Activated naive CD4-positive, alpha-beta T cell treated with anti-CD3 and anti-CD28 coated beads, Interleukin-2, amount 50 U/mL, for 24 hours (primary cell): ENCODE results near the gene CHPF.

Source experiments
- H3K27ac Mint-ChIP-seq: one replicate; pipeline ENCODE4 v1.8.0; 2021; ENCODE audit warnings: mild to moderate bottlenecking, mixed read lengths
- H3K27me3 Mint-ChIP-seq: one replicate; pipeline ENCODE4 v1.8.0; 2021; ENCODE audit warnings: mixed read lengths
- H3K36me3 Mint-ChIP-seq: one replicate; pipeline ENCODE4 v1.8.0; 2021; ENCODE audit warnings: mixed read lengths
- H3K4me1 Mint-ChIP-seq: one replicate; pipeline ENCODE4 v1.8.0; 2021; ENCODE audit warnings: mixed read lengths
- H3K4me3 Mint-ChIP-seq: one replicate; pipeline ENCODE4 v1.8.0; 2021; ENCODE audit warnings: mild to moderate bottlenecking, mixed read lengths
- H3K9me3 Mint-ChIP-seq: one replicate; pipeline ENCODE4 v1.8.0; 2021; ENCODE audit warnings: mixed read lengths

Gene CHPF

DNA sequence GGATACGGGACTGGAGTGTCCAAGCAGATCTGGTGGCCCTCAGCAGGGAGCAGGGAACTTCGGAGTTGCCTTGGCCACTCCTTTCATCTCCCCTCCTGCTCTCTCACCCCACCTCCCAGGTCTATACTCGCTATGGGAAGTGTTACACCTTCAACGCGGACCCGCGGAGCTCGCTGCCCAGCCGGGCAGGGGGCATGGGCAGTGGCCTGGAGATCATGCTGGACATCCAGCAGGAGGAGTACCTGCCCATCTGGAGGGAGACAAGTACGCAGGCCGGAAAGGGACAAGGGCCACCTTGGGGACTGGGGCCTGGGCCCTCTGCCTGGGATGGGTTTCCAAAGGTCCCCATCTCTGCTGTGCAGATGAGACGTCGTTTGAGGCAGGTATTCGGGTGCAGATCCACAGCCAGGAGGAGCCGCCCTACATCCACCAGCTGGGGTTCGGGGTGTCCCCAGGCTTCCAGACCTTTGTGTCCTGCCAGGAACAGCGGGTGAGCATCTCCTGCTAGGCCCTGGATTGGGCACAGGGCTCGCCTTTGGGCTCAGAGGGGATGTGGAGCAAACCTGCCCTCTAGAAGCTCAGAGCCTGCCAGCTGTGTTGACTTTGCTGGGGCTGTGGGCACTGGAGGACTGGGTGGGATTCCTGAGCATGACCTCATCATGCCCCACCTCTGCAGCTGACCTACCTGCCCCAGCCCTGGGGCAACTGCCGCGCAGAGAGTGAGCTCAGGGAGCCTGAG is 11.8 kb downstream of the CHPF start:
- Mint-ChIP-seq H3K27me3 (peaks cover 26% of the 10 kb centered on the region), H3K4me3 (no peak overlapping the region), H3K27ac (no peak overlapping the region)

DNA sequence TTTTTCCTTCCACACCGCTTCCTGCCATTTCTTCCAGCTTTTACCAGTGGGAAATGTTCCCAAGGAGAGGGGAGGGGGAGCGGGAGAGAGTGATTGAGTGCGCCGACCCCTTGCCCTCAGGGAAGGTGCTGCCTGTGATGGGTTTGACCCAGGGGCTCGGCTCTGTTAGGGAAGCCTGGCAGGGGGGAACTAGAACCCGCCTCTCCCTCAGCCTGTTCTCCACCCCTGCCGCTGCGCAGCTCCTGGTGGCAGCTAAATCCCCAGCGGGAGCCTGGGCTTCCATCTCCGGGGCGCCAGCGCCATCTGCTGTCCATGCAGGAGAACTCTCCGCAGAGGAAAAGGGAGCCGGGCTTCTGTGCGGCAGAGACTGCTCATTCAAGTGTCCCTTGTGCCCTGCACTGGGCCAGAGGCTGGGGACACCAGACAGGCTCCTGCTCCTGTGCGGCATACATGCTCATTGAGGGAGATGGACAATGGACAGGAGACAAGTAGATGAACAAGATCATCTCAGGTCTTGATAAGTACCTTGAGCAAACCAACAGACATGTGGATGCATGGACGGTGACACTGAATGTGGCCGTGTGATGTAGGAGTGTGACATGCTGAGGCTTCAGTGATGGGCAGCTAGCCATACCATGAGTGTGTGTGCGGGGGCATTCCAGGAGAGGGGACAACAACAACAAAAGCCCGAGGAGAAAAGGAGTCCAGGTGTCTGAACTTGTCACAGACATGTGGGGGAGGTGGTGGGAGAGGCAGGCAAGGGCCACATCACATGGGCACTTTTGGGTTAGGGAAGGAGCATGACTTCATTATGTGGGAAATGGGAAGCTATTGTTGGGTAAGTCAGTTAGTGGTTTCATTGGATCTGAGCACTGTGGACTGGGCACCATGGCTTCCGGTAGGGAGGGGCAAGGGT is 13.3 kb downstream of the CHPF start:
- Mint-ChIP-seq H3K27me3 (peaks cover 34% of the 10 kb centered on the region), H3K27ac (no peak overlapping the region), H3K4me3 (no peak overlapping the region)

More for the DNA sequence above, 11.8 kb downstream of the CHPF start:
- Mint-ChIP-seq H3K9me3 (no peaks in the 10 kb centered on the region), H3K4me1 (no peaks in the 10 kb centered on the region), H3K36me3 (no peaks in the 10 kb centered on the region)

DNA sequence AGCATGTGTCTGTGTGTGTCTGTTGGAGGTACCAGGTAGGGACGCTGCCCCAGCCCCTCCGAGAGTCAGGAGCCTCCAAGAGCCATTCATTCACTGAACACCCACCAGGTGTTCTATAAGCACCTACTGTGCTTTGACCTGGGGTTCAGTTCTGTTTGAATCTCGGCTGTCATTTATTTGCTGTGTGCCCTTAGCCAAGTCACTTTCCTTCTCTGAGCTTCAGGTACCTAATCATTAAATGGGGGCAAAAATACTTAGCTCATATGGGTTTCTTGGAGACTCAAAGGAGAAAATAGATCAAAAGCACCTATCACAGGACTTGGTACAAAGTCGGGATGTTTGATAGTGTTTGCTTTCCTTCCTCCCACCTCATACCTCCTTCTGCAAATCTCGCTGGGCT is 16.1 kb downstream of the CHPF start:
- H3K27me3 Mint-ChIP-seq, result peaks cover 49% of the 10 kb centered on the region
- peaks cover 6% of the 10 kb centered on the region for H3K4me1 Mint-ChIP-seq
- no peak overlapping the region for H3K27ac Mint-ChIP-seq
- H3K9me3 Mint-ChIP-seq, result no peaks in the 10 kb centered on the region
- H3K36me3 Mint-ChIP-seq, result no peaks in the 10 kb centered on the region
- H3K4me3 Mint-ChIP-seq, result no peak overlapping the region

More for the DNA sequence above, 13.3 kb downstream of the CHPF start:
- no peaks in the 10 kb centered on the region for H3K4me1 Mint-ChIP-seq
- H3K9me3 Mint-ChIP-seq, result no peaks in the 10 kb centered on the region
- no peaks in the 10 kb centered on the region for H3K36me3 Mint-ChIP-seq

DNA sequence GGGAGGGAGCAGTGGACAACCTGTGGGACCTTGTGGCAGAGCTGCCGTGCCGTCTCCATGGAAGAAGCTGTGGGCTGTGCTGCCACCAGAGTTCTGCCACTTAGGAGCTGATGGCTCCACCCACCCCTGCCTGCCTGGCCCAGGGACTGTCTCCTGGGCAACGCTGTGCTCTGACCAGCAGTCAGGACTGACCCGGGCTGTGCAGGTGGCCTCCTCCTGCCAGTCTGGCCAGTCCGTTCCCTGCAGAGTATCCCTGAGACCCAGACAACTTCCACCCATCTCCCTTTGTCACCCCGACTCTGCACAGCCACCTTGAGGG is 16.6 kb downstream of the CHPF start:
- Mint-ChIP-seq H3K9me3 (no peaks in the 10 kb centered on the region), H3K27ac (no peak overlapping the region), H3K4me3 (no peak overlapping the region), H3K36me3 (no peaks in the 10 kb centered on the region), H3K27me3 (peaks cover 50% of the 10 kb centered on the region), H3K4me1 (peaks cover 9% of the 10 kb centered on the region)

DNA sequence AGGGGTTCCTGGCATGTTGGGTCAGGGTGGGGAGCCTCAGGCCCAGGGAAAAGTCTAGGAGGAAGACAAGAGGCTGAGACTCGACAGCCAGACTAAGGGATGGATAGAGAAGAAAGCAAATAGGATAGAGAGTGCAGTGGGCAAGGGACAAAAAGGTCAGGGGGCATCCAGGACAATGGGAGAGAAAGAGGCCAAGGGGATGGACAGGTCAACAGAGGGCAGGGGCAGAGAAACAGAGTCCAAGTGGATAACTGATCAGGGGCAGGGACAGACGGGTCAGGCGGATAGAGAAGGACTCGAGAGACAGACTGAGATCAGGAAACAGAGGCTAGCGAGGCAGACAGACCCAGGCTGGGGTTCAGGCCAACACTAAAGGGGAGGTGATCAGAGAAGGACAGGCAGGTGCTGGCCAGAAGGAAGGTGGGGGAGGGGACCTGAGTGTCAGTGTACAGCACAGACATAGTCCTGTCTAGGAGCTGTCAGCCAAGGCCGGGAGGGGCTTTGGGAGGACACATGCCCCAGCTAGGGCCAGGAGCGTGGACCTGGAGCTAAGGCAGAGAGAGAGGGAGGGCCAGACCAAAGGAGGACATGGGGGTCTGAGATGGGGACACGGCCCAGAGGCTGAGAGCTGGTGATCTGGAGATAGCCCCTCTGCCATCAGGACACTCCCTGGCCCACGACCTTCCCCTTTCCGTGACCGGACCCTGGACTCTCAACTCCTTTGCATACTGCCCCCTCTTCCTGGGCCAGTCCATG is 17.1 kb downstream of the CHPF start:
- Mint-ChIP-seq H3K36me3 (no peaks in the 10 kb centered on the region), H3K4me1 (peaks cover 14% of the 10 kb centered on the region), H3K27me3 (peaks cover 55% of the 10 kb centered on the region), H3K27ac (no peak overlapping the region), H3K4me3 (no peak overlapping the region), H3K9me3 (no peaks in the 10 kb centered on the region)

DNA sequence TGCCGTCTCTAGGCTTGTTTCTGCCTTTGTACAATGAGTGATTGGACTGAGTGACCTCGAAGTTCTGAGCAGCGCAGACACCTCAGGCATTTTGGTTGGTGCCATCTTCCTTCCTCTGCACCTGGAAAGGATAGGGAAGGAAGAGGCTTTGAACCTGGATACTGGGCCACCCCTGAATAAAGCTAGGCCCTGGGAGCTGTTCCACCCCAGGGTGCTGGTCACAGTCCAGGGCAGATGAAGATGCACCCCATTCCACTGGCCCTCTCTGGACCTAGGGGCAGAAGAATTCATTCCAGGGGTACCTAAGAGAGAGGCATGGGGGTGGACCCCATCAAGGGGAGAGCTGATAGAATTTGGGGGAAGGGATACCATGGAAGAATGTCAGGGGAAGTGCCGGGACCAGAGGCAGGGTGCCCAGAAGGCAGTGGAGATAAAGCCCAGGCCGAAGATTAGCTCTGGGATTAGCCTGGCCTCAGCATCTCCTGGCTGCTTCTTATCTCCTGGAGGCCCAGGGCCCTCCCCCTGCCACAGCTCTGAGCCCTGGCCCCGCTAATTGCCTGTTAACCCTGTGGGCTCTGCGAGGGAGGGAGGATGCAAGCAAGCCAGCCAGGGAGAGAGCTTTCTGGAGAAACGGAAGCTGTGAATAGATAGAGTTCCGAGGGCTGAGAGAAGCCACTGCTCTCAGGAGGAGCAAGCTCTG is 17.9 kb downstream of the CHPF start:
- Mint-ChIP-seq H3K9me3 (no peaks in the 10 kb centered on the region), H3K27me3 (peaks cover 58% of the 10 kb centered on the region), H3K4me3 (no peak overlapping the region), H3K4me1 (peaks cover 17% of the 10 kb centered on the region), H3K27ac (no peak overlapping the region), H3K36me3 (no peaks in the 10 kb centered on the region)

DNA sequence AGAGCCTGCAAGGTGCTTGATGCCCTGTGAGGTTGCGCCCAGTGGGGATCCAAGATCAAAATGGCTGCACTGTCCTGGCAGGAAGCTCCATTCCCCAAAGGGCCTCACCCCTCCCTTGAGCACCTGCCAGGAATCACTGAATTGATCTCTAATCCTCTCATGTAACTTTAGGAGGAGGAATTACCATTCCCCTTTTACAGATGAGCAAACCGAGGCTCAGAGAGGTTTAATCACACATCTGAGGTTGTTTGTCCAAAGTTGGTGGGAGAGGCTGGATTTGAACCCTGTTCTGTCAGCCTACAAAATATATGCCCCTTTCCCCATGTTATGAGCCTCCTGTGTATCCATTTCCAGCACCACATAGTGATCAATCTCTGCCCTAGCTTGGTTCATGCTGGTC is 18.8 kb downstream of the CHPF start:
- Mint-ChIP-seq H3K4me3 (no peak overlapping the region), H3K9me3 (no peaks in the 10 kb centered on the region), H3K27me3 (peaks cover 60% of the 10 kb centered on the region), H3K36me3 (no peaks in the 10 kb centered on the region), H3K27ac (no peak overlapping the region), H3K4me1 (peaks cover 17% of the 10 kb centered on the region)

DNA sequence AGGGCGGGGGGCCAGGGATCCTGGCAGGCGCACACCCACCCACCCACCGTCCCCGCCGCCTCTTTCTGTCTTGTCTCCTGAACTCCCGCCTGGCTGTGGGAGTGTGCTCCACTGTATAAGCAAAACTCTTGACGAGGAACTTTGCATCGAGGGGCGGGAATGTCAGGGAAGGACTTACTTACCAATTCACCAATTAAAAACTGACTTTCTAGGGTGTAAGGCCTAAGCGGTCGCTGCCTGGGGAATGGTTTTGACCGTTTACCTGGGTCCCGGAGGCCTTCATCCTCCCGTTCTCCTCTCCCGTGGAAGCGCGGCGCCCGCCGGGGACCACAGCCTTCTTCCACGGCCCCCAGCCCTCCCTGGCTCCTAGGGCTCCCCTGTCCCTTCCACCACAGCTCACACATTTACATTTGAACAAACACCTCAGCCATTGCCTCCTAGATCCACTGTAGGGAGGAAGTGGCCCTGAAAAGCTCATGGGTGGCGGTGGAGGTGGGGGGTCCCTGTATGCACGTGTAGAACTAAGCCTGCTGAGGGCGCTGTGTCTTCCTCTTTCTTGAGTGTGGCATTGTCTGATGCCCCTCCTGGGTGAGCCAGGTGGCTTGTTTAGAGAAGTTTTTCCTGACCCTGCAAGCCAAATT is 20.5 kb downstream of the CHPF start:
- H3K4me3 Mint-ChIP-seq, result peak overlapping the region; percentile 38

DNA sequence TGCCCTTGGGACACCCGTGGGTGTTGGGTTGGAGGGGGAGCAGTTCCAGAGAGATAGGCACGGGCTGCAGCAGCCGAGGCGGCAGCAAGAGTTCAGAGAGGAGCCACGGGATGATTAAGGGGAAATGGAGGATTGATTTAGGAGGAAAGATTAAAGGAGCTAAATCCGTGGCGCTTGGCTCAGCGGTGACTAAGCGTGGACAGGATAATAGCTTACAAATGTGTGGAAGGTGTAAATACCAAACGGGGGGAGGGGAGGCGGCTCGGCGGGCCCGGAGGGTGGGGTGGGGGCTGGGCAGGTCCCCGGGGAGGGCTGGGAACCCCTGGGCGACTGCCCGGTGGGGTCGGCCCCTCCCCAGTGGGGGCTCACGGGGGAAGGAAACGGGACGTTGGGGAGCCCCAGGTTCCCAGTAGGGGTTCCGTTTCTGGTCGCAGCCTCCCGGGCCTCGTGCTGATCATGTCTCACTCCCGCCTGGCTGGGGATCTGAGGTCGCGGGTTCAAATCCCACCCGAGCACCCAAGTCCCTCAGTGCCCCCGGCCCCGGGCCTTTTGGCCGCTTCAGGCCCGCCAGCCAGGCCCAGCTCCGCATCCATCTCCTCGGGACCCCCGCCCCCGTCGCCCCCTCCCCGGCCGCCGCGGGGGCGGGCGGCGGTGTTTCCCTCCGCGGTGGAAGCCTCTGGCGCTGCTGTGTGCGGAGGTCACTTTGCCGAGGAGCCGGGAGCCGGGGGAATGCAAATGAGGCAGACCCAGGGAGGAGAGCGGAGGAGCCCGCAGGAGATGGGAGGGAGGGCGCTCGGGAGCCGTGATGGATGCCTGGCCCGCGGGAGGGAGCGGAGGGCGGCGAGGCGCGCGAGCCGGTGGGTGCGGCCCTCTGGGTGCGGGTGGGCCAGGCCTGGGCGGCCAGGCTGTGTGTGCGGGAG is 21.2 kb downstream of the CHPF start:
- Mint-ChIP-seq H3K27me3 (peaks cover 54% of the 10 kb centered on the region), H3K9me3 (no peaks in the 10 kb centered on the region), H3K36me3 (no peaks in the 10 kb centered on the region), H3K4me1 (peaks cover 17% of the 10 kb centered on the region), H3K4me3 (no peak overlapping the region), H3K27ac (peak overlapping the region; percentile 18)

More for the DNA sequence above, 20.5 kb downstream of the CHPF start:
- H3K9me3 Mint-ChIP-seq, result no peaks in the 10 kb centered on the region
- H3K27ac Mint-ChIP-seq, result no peak overlapping the region
- no peaks in the 10 kb centered on the region for H3K36me3 Mint-ChIP-seq
- H3K27me3 Mint-ChIP-seq, result peaks cover 52% of the 10 kb centered on the region
- H3K4me1 Mint-ChIP-seq, result peaks cover 17% of the 10 kb centered on the region

DNA sequence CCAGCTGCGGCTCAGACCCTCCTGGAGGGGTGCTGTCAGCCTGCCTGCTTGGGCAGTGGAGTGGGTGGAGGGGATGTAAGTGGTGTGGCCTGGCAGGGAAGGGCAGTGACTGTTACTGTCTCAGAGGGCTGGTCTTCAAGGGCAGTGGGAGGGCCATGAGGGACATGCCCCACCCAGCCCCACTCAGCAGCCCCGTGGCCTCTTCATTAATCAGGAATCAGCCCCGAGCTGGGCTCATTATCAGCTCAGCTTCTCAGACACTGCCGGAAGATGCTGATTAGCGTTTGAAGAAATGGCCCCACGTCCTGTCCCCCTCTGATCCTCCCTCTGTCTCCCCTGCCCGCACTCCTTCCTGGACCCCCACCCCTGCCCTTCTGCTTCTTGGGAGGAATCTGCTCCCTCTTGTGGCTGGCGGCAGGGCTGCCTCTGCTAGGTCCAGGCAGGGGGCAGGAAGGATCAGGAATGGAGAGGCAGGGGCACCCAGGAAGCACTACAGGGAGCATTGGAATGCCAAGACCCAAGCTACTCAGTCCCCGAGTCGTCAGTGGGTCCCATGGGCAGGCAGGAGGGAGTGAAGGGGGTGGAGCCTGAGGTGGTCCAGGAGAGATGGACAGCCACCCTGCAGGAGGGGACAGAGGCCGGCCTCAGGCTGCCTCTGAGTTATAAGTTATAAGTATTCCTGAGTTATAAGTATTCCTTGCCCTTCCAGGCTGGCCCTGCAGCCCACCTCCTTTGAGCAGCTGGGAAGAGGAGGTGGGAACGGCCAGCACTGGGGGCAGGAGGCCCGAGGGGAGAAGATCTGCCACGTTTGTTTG is 22.3 kb downstream of the CHPF start:
- Mint-ChIP-seq H3K27me3 (peaks cover 51% of the 10 kb centered on the region), H3K36me3 (no peaks in the 10 kb centered on the region), H3K27ac (no peak overlapping the region), H3K4me3 (peak overlapping the region; percentile 37), H3K4me1 (peaks cover 17% of the 10 kb centered on the region), H3K9me3 (no peaks in the 10 kb centered on the region)

DNA sequence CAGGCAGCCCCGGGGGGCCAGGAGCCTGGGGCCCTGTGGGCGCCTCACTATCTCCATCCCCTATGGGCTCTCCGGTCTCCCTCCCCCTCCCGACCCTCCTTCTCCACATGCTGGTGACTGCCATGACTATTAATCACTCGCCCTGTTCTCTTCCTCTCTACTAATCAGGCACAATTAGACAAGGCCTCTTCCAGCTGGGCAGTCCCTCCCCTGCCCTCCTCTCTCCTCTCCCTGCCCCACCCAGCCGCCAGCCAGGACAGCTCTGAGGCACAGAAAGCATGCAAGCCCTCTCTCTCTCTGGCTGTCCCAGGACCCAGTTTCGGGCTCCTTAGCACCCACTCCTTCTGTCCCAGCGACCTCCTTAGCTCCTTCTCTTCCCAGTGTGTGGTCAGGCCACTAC is 23.5 kb downstream of the CHPF start:
- Mint-ChIP-seq H3K4me3 (no peak overlapping the region), H3K27ac (no peak overlapping the region), H3K9me3 (no peaks in the 10 kb centered on the region), H3K27me3 (peaks cover 51% of the 10 kb centered on the region), H3K36me3 (no peaks in the 10 kb centered on the region), H3K4me1 (peaks cover 17% of the 10 kb centered on the region)

DNA sequence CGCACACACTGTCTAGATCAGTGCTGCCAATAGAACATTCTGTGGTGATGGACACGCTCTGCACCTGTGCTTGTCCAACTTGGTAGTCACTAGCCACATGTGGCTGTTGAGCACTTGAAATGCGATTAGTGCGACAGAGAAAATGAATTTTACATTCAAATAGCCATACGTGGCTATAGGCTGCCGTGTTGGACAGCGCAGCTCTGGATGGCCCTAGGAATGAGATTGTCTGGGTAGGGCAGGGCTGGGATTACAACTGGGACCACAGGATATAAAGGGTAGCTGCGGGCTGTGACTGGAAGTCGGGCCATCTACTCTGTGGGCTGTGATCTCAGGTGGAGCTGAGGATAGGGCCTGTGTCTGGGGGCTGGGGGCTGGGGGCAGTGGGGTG is 24.1 kb downstream of the CHPF start:
- peaks cover 17% of the 10 kb centered on the region for H3K4me1 Mint-ChIP-seq
- H3K27ac Mint-ChIP-seq, result no peak overlapping the region
- no peaks in the 10 kb centered on the region for H3K36me3 Mint-ChIP-seq
- H3K9me3 Mint-ChIP-seq, result no peaks in the 10 kb centered on the region
- H3K4me3 Mint-ChIP-seq, result no peak overlapping the region
- H3K27me3 Mint-ChIP-seq, result peaks cover 49% of the 10 kb centered on the region

DNA sequence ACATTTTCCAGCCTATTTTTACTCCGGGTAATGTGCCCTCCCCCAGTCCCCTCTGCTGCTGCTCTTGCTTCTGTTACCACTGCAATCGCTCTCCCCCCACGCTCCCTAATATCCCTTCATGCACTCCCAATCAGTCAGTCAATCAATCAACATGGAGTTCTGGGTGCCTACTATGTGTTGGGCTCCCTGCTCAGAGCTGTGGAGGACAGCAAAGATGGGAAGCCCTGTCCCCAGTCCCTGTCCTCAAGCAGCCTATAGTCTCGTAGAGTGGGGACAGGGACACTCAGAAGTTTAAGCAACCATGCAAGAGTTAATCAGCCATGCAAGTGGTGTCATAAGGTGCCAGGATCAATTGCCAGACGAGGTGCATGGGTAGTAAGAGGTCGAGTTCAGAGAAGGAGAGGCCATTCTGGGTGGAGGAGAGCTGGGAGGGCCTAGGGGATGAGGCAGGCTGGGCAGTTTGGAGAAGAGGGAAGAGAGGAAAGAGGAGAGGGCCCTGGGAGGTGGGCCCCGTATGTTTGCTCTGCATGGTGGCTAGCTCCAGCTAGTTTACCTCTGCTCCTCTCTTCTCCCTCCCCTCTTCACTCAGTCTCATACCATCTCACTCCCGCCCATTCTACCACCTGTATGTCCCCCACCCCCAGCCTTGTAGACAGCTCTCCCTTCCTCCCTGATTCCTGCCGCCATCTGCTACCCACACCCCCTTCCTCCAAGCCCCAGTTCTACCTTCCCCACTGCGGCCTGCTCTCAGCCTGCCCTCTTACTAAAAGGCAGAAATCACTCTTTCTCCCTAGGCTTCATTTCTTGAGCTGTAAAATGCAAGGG is 25.4 kb downstream of the CHPF start:
- no peak overlapping the region for H3K27ac Mint-ChIP-seq
- peaks cover 23% of the 10 kb centered on the region for H3K4me1 Mint-ChIP-seq
- peaks cover 52% of the 10 kb centered on the region for H3K27me3 Mint-ChIP-seq
- H3K36me3 Mint-ChIP-seq, result no peaks in the 10 kb centered on the region
- no peak overlapping the region for H3K4me3 Mint-ChIP-seq
- no peaks in the 10 kb centered on the region for H3K9me3 Mint-ChIP-seq
